Calu3 (cell line): ENCODE data around the gene ZMYND12. TPM values are rescaled to one million over a fixed set of nuclear protein-coding genes. Genes with fewer than 3 reads are reported as not detected.

Experiments
- BruUV-seq: library from RNA; stranded (reverse); fragments of 400-500 nt; replicated peaks from 2 replicates; lab custom pipeline; 2021; lab: Mats Ljungman, UMichigan
- CTCF ChIA-PET: fragments of 300-600 bp; sonication (Branson Sonifier 250); formaldehyde crosslinking; loops from one replicate; lab custom pipeline; 2022; ENCODE audit warnings: antibody characterized with exemption; lab: Charles Lee
- DNase-seq: peaks from one replicate; pipeline ENCODE4 v3.0.0; 2022
- H3K27ac Mint-ChIP-seq: one replicate; pipeline ENCODE4 v1.8.0; 2022; ENCODE audit warnings: mixed read lengths; ENCODE audit not compliant: unreplicated experiment
- H3K27me3 Mint-ChIP-seq: one replicate; pipeline ENCODE4 v1.8.0; 2022; ENCODE audit warnings: mixed read lengths; ENCODE audit not compliant: unreplicated experiment
- H3K36me3 Mint-ChIP-seq: one replicate; pipeline ENCODE4 v1.8.0; 2022; ENCODE audit warnings: mild to moderate bottlenecking, moderate library complexity, mixed read lengths; ENCODE audit not compliant: insufficient read depth, unreplicated experiment
- H3K4me1 Mint-ChIP-seq: one replicate; pipeline ENCODE4 v1.8.0; 2022; ENCODE audit warnings: mild to moderate bottlenecking, low read depth, mixed read lengths; ENCODE audit not compliant: unreplicated experiment
- H3K4me3 Mint-ChIP-seq: one replicate; pipeline ENCODE4 v1.8.0; 2022; ENCODE audit warnings: mild to moderate bottlenecking, low read depth, moderate library complexity, mixed read lengths; ENCODE audit not compliant: unreplicated experiment
- H3K9me3 Mint-ChIP-seq: one replicate; pipeline ENCODE4 v1.8.0; 2022; ENCODE audit warnings: low read depth, mixed read lengths; ENCODE audit not compliant: unreplicated experiment
- CTCF ChIP-seq: fragments of 200-600 bp; IDR thresholded peaks from one replicate; pipeline ENCODE4 v1.8.0; 2022; ENCODE audit warnings: antibody characterized with exemption; ENCODE audit not compliant: unreplicated experiment
- intact Hi-C: fragments of 100-400 bp; cut with micrococcal nuclease; formaldehyde crosslinking; loops from one replicate; pipeline ENCODE4 v1.10.0; 2022; ENCODE audit not compliant: unreplicated experiment
- total RNA-seq: library from RNA; stranded (reverse); gene quantifications from 2 replicates; pipeline ENCODE4 v1.2.3, GENCODE V29; 2022

ZMYND12 gene
- total RNA-seq, 1 experiment from 2014 or later = 1.1 TPM

DNA sequence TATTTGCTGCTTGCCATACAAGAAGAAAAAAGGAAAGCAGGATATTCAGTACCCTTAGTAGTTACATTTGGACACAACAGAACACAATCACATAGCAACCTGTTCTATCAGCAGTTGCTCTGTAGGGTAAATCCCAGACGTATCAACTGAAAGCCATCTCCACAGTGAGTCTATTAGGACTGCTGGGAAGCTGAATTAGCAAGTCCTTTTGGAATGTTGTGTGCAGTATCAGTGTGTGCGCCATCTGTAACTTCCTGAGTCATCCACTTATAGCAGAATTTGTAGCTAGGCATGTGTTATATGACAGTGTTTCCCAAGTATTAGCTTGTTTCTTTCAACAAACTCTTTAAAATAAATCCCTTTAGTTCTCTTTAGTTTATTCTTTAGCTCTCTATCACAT, 28.6 kb upstream of the ZMYND12 start:
- H3K9me3 Mint-ChIP-seq = no peaks in the 10 kb centered on the region
- H3K36me3 Mint-ChIP-seq = no peaks in the 10 kb centered on the region
- no peaks in the 10 kb centered on the region for H3K4me1 Mint-ChIP-seq
- no peak for DNase-seq
- intact Hi-C loops = no loop called here
- TF ChIP-seq CTCF = no peak
- no peak overlapping the region for H3K27ac Mint-ChIP-seq
- H3K27me3 Mint-ChIP-seq = no peaks in the 10 kb centered on the region
- BruUV-seq = no TSS peak
- no peak overlapping the region for H3K4me3 Mint-ChIP-seq
- CTCF ChIA-PET = no interaction called here

DNA sequence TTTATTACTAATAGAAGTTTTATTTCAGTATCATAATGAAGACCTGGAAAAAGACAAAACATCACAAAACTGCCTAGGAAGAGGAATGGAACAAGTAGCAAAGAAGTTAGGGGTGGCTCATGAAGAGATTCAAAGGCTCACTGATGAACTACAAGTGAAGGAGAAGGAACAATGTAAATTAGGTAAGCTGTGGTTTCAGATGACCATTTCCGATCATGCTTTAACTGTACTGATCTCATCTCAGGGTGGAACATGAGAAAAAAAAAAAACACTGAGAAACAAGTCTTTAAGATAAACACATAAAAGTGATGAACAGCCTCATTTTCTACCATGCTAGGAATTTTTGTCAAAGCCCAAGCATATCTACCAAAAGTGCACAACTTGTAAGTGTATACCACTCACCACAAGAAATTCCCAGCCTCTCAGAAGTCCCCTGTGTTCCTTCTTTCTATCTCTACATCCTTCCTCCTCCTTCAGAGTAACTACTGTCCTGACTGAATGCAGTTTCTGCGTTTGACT, 26.9 kb upstream of the ZMYND12 start:
- Mint-ChIP-seq H3K27me3 (no peaks in the 10 kb centered on the region), H3K27ac (no peak overlapping the region), H3K36me3 (no peaks in the 10 kb centered on the region), H3K4me3 (no peak overlapping the region), H3K9me3 (no peaks in the 10 kb centered on the region), H3K4me1 (no peaks in the 10 kb centered on the region)
- no TSS peak for BruUV-seq
- TF ChIP-seq CTCF = no peak
- DNase-seq = no peak
- intact Hi-C loops = no loop called here
- CTCF ChIA-PET = interaction anchor here (0.7 kb wide), 1 partner anchor 238 kb away, joined by 3 read pairs; no protein-coding TSS in a partner anchor

- CTCF ChIA-PET = interaction anchor here (0.6 kb wide), 1 partner anchor 53 kb away, joined by 3 read pairs; no protein-coding TSS in a partner anchor
- intact Hi-C loops = no loop called here
- TF ChIP-seq CTCF = no peak
- BruUV-seq = no TSS peak
- DNase-seq = no peak
- H3K27ac Mint-ChIP-seq = no peak overlapping the region
- no peaks in the 10 kb centered on the region for H3K27me3 Mint-ChIP-seq
- H3K4me1 Mint-ChIP-seq = no peaks in the 10 kb centered on the region
- no peak overlapping the region for H3K4me3 Mint-ChIP-seq
- no peaks in the 10 kb centered on the region for H3K9me3 Mint-ChIP-seq
- H3K36me3 Mint-ChIP-seq = no peaks in the 10 kb centered on the region
These were observed 25.1 kb upstream of the ZMYND12 start for GRCh38 chr1:42480921-42481320.

DNA sequence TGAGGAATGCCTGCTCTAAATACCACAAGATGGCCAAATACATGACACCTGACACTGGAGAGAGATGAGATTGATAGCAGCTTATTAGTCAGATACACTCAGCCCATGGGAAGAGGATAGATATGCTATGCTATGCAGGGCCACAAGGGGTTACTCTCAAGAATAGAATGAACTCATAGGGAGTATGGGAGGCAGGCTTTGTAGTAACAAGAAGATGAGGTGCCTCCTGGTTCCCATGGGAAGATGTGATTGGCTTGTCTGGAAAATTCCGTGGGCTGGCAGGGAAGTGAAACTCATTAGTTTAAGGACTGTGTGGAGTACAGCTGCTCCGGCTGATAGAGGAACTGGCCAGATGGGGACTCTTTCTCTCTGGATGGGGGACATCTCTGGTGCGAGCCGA, 23.8 kb upstream of the ZMYND12 start:
- no peak overlapping the region for H3K4me3 Mint-ChIP-seq
- no peaks in the 10 kb centered on the region for H3K9me3 Mint-ChIP-seq
- no peak for TF ChIP-seq CTCF
- H3K27ac Mint-ChIP-seq = no peak overlapping the region
- no peaks in the 10 kb centered on the region for H3K27me3 Mint-ChIP-seq
- intact Hi-C loops = no loop called here
- no peak for DNase-seq
- H3K4me1 Mint-ChIP-seq = no peaks in the 10 kb centered on the region
- H3K36me3 Mint-ChIP-seq = no peaks in the 10 kb centered on the region
- CTCF ChIA-PET = no interaction called here
- BruUV-seq = no TSS peak
